A549 (cell line): Measurements from ENCODE around the gene DIS3L2. TPM values are rescaled to one million over a fixed set of nuclear protein-coding genes. Genes with fewer than 3 reads are reported as not detected.
A peak's percentile ranks its signal among the peaks of the same experiment; 100 is the strongest.
"Not testable (repeated sequence)": the region's sequence is repeated elsewhere in the genome, so short reads cannot be mapped to it uniquely, and the experiment has no call there.

ENCODE experiments used
- ATAC-seq, 2 experiments: fragments of 200-7000 bp in 1 of 2; fragments of >200 bp in 1 of 2; cut with Nextera tagmentation in 1 of 2; cut with Tn5 transposase in 1 of 2; 3 replicates each; pipeline versions ENCODE4 v1.8.0 to v1.9.1; 2018 to 2020; ENCODE audit warnings: mild to moderate bottlenecking in 1 of 2, moderate library complexity in 1 of 2
- CTCF ChIA-PET: fragments of 300-600 bp; sonication (Branson Sonifier 250); formaldehyde crosslinking; extraction: SDS; loops from one replicate; lab custom pipeline; 2021; ENCODE audit warnings: antibody characterized with exemption, inconsistent platforms; lab: Yijun Ruan, JAX
- POLR2A ChIA-PET: fragments of 350-600 bp; formaldehyde crosslinking; extraction: SDS; loops from one replicate; lab custom pipeline; 2021; ENCODE audit warnings: antibody characterized with exemption, inconsistent platforms; lab: Yijun Ruan, JAX
- DNase-seq, 2 experiments: peaks; one replicate each; pipeline versions ENCODE4 v3.0.0 to v3.0.0-alpha.2; 2011 to 2016; ENCODE audit warnings: low read depth in 1 of 2, low spot score in 1 of 2
- FAIRE-seq: peaks from 2 replicates; lab custom pipeline; 2011; peaks lifted over from hg19 to GRCh38; lab: Jason Lieb, UNC
- H3K27ac ChIP-seq, 2 experiments: fragments of >200 bp; sonication (Bioruptor Twin); formaldehyde crosslinking; 3 replicates each; pipeline ENCODE4 v1.5.1; 2016 to 2017
- H3K4me1 ChIP-seq: fragments of >200 bp; sonication (Bioruptor Twin); formaldehyde crosslinking; 3 replicates; pipeline ENCODE4 v1.6.1; 2016
- H3K4me2 ChIP-seq: fragments of >200 bp; sonication (Bioruptor Twin); formaldehyde crosslinking; 3 replicates; pipeline ENCODE4 v1.6.1; 2016
- H3K4me3 ChIP-seq: fragments of >200 bp; sonication (Bioruptor Twin); formaldehyde crosslinking; 3 replicates; pipeline ENCODE4 v1.5.1; 2016
- H3K9me3 ChIP-seq: fragments of >200 bp; sonication (Bioruptor Twin); formaldehyde crosslinking; 3 replicates; pipeline ENCODE4 v1.6.1; 2016
- CTCF ChIP-seq: fragments of >200 bp; sonication (Bioruptor Twin); formaldehyde crosslinking; IDR thresholded peaks from 3 replicates; pipeline ENCODE4 v1.5.1; 2016
- HDAC2 ChIP-seq: fragments of 200-600 bp; sonication (generic); IDR thresholded peaks from 2 replicates; pipeline ENCODE4 v1.6.1; 2016
- HOXB5 ChIP-seq: fragments of 250-450 bp; sonication (Bioruptor Pico); IDR thresholded peaks from 2 replicates; pipeline ENCODE4 v1.5.0; 2020; ENCODE audit warnings: mild to moderate bottlenecking, moderate library complexity
- JUN ChIP-seq, 2 experiments: fragments of >200 bp; sonication (Bioruptor Twin); formaldehyde crosslinking; IDR thresholded peaks; 2 replicates in 1 of 2; 3 replicates in 1 of 2; pipeline ENCODE4 v1.6.1; 2016 to 2017
- KDM1A ChIP-seq: fragments of 200-600 bp; sonication (generic); IDR thresholded peaks from 2 replicates; pipeline ENCODE4 v1.6.1; 2016; ENCODE audit warnings: low read depth, mild to moderate bottlenecking
- MAFK ChIP-seq: fragments of 450-650 bp; IDR thresholded peaks from 2 replicates; pipeline ENCODE4 v1.6.1; 2014; ENCODE audit not compliant: partially characterized antibody
- NPAS2 ChIP-seq: fragments of 250-450 bp; sonication (Bioruptor Pico); IDR thresholded peaks from 2 replicates; pipeline ENCODE4 v1.8.0; 2022; ENCODE audit warnings: mild to moderate bottlenecking, moderate library complexity, borderline replicate concordance
- NR3C1 ChIP-seq: fragments of >200 bp; sonication (Bioruptor Twin); formaldehyde crosslinking; IDR thresholded peaks from 3 replicates; pipeline ENCODE4 v1.6.1; 2017
- POLR2AphosphoS2 ChIP-seq: conservative IDR thresholded peaks from 2 replicates; pipeline ENCODE4 v1.6.1; 2012; ENCODE audit warnings: low read length, improper control_type of control experiment, inconsistent platforms
- RAD21 ChIP-seq, 2 experiments: fragments of >200 bp in 1 of 2; sonication (Bioruptor Twin) in 1 of 2; formaldehyde crosslinking in 1 of 2; IDR thresholded peaks in 1 of 2; conservative IDR thresholded peaks in 1 of 2; 2 replicates in 1 of 2; 3 replicates in 1 of 2; pipeline ENCODE4 v1.6.1; 2012 to 2018; ENCODE audit warnings: inconsistent platforms in 1 of 2
- RCOR1 ChIP-seq: fragments of 150-350 bp; IDR thresholded peaks from 2 replicates; pipeline ENCODE4 v1.6.1; 2014; ENCODE audit warnings: antibody characterized with exemption, low read length, low read depth
- ZFP36 ChIP-seq: fragments of 450-650 bp; IDR thresholded peaks from 2 replicates; pipeline ENCODE4 v1.6.1; 2014; ENCODE audit warnings: borderline replicate concordance; ENCODE audit not compliant: partially characterized antibody
- WGBS: methylation state at CpG from one replicate; pipeline ENCODE4 v1.1.6; 2017; ENCODE audit errors: missing lambda C conversion rate; 5-methylcytosine and 5-hydroxymethylcytosine counted together
- polyA plus RNA-seq, 4 experiments: library from polyadenylated mRNA; depleted of rRNA in 3 of 4; stranded (reverse); fragments of >200 nt; fragmentation: RNase III in 1 of 4; extraction: RNeasy Plus Mini Kit Qiagen cat#74134 plus additional on column Dnase treatment in 1 of 4; gene quantifications; 2 replicates in 3 of 4; 3 replicates in 1 of 4; pipeline ENCODE4 v1.2.3, GENCODE V29; 2011 to 2017

Gene DIS3L2
- polyA plus RNA-seq, 2 of the 4 experiments (the other 2 are of a cell fraction), result 14.9 to 15.4 TPM

GRCh38 chr2:232332940-232333259, 371.4 kb downstream of the DIS3L2 start:
- Histone ChIP-seq H3K4me2 (no peak overlapping the region), H3K9me3 (no peaks in the 10 kb centered on the region), H3K4me3 (no peak overlapping the region), H3K4me1 (no peaks in the 10 kb centered on the region), H3K27ac (no peak overlapping the region)
- 0 out of 6 replicates have a peak, but pooled peaks of 1 of the 2 experiments have one; percentile 6 for ATAC-seq
- ChIA-PET POLR2A (no interaction called here), CTCF (interaction anchor here (0.6 to 2.3 kb wide), 12 partner anchors 8 to 432 kb away, joined by 3 to 6 read pairs (median 4); no protein-coding TSS in a partner anchor)
- DNase-seq, result no peak
- TF ChIP-seq NPAS2 (CRISPR knock-in tag), result no peak
- TF ChIP-seq POLR2AphosphoS2, result no peak
- no peak for TF ChIP-seq HDAC2
- TF ChIP-seq HOXB5 (CRISPR knock-in tag), result no peak
- TF ChIP-seq ZFP36, result no peak
- no peak for TF ChIP-seq RCOR1
- TF ChIP-seq MAFK, result no peak
- no peak for TF ChIP-seq JUN (IDR thresholded peaks at IDR 0.05)
- no peak for FAIRE-seq
- 63% methylated on average over 5 of the region's 10 CpGs for WGBS

- Histone ChIP-seq H3K4me3 (no peak overlapping the region), H3K4me2 (no peak overlapping the region), H3K27ac (0 out of 6 replicates have a peak overlapping the region, but pooled peaks of 1 of the 2 experiments have one; percentile 10), H3K9me3 (no peaks in the 10 kb centered on the region), H3K4me1 (no peaks in the 10 kb centered on the region)
- FAIRE-seq (no peak), DNase-seq (peak; percentile 19 to 33), ATAC-seq (peak in 1 of 2 experiments; percentile 71; a peak in 3 of 6 replicates)
- POLR2A ChIA-PET, result no interaction called here
- WGBS, result 80% methylated on average over 10 of the region's 28 CpGs
- TF ChIP-seq KDM1A, result no peak
- TF ChIP-seq NR3C1, result no peak
- TF ChIP-seq CTCF, result peak; percentile 52
- TF ChIP-seq RAD21 (conservative IDR thresholded peaks at IDR 0.05 in 1 of 2, IDR thresholded peaks at IDR 0.05 in 1 of 2), result no peak
- CTCF ChIA-PET, result interaction anchor here (0.6 to 5.2 kb wide), 21 partner anchors 8 to 437 kb away, joined by 3 to 24 read pairs (median 4); partner anchors contain the start of gene PRSS56
Measured at GRCh38 chr2:232333361-232334135, 372.0 kb downstream of the DIS3L2 start.

GRCh38 chr2:232334136-232334884, 372.8 kb downstream of the DIS3L2 start:
- H3K9me3 ChIP-seq, H3K4me3 ChIP-seq, DNase-seq, H3K4me2 ChIP-seq, FAIRE-seq, ATAC-seq, H3K4me1 ChIP-seq, H3K27ac ChIP-seq, POLR2A ChIA-PET: not testable (repeated sequence)
- 91% methylated on average over 7 of the region's 33 CpGs for WGBS
- CTCF ChIA-PET, result interaction anchor here (0.7 to 5.2 kb wide), 16 partner anchors 10 to 438 kb away, joined by 3 to 24 read pairs (median 4); partner anchors contain the start of gene PRSS56

- H3K9me3 ChIP-seq, H3K4me3 ChIP-seq, H3K4me1 ChIP-seq, H3K4me2 ChIP-seq, H3K27ac ChIP-seq, POLR2A ChIA-PET, DNase-seq, FAIRE-seq, ATAC-seq: not testable (repeated sequence)
- CTCF ChIA-PET, result interaction anchor here (0.9 to 5.2 kb wide), 11 partner anchors 10 to 428 kb away, joined by 3 to 24 read pairs (median 7); partner anchors contain the start of gene NPPC
- WGBS, result 70% methylated on average over 6 of the region's 6 CpGs
Measured at GRCh38 chr2:232334885-232335205, 373.3 kb downstream of the DIS3L2 start.
